K562 (cell line): ENCODE results near the gene GZMM. TPM values are rescaled to one million over a fixed set of nuclear protein-coding genes. Genes with fewer than 3 reads are reported as not detected.

ENCODE experiments used
- BCOR ChIP-seq: fragments of 450-650 bp; IDR thresholded peaks from 2 replicates; pipeline ENCODE4 v1.6.1; 2016
- EGR1 ChIP-seq: fragments of 450-650 bp; conservative IDR thresholded peaks from 2 replicates; pipeline ENCODE4 v1.6.1; 2017; ENCODE audit warnings: mild to moderate bottlenecking
- ETV6 ChIP-seq, 3 experiments: fragments of 150-350 bp in 1 of 3; sonication (generic) in 1 of 3; formaldehyde crosslinking in 1 of 3; IDR thresholded peaks; 2 replicates each; pipeline versions ENCODE4 v1.6.1 to v1.8.0; 2014 to 2022; ENCODE audit warnings: borderline replicate concordance in 2 of 3, low read depth in 2 of 3, antibody characterized with exemption in 1 of 3, low read length in 1 of 3, mild to moderate bottlenecking in 1 of 3, missing genetic modification reagents in 1 of 3
- HDAC1 ChIP-seq, 2 experiments: fragments of 450-650 bp; IDR thresholded peaks; 2 replicates each; pipeline ENCODE4 v1.6.1; 2016 to 2017; ENCODE audit warnings: inconsistent platforms in 1 of 2, mild to moderate bottlenecking in 1 of 2, moderate library complexity in 1 of 2
- KDM4B ChIP-seq, 2 experiments: fragments of 450-650 bp in 1 of 2; sonication (generic) in 1 of 2; IDR thresholded peaks; 2 replicates each; pipeline ENCODE4 v1.6.1; 2016 to 2017; ENCODE audit warnings: borderline replicate concordance in 2 of 2, antibody characterized with exemption in 1 of 2, low read depth in 1 of 2, mild to moderate bottlenecking in 1 of 2
- MCM7 ChIP-seq, 2 experiments: fragments of 450-650 bp; IDR thresholded peaks; 2 replicates each; pipeline ENCODE4 v1.6.1; 2016 to 2018
- MXI1 ChIP-seq: IDR thresholded peaks from 2 replicates; pipeline ENCODE4 v1.6.1; 2011; ENCODE audit warnings: low read depth, mild to moderate bottlenecking, improper control_type of control experiment, low read length
- NFRKB ChIP-seq: fragments of 450-650 bp; IDR thresholded peaks from 2 replicates; pipeline ENCODE4 v1.6.1; 2016; ENCODE audit warnings: low read depth
- NR3C1 ChIP-seq: sonication (generic); formaldehyde crosslinking; IDR thresholded peaks from 2 replicates; pipeline ENCODE4 v1.8.1; 2022; ENCODE audit warnings: missing genetic modification reagents
- POLR2G ChIP-seq: fragments of 200-400 bp; formaldehyde crosslinking; IDR thresholded peaks from 2 replicates; pipeline ENCODE4 v1.6.1; 2017; ENCODE audit warnings: low read depth, mild to moderate bottlenecking, antibody characterized with exemption, low read length, moderate library complexity
- PRPF4 ChIP-seq: fragments of 200-400 bp; formaldehyde crosslinking; IDR thresholded peaks from one replicate; pipeline ENCODE4 v1.6.1; 2017; ENCODE audit warnings: low read length, low read depth, mild to moderate bottlenecking; ENCODE audit not compliant: insufficient read depth, poor library complexity, severe bottlenecking
- RAD21 ChIP-seq, 2 experiments: fragments of 250-450 bp in 1 of 2; fragments of 450-650 bp in 1 of 2; sonication (Bioruptor Pico) in 1 of 2; formaldehyde crosslinking in 1 of 2; IDR thresholded peaks in 1 of 2; conservative IDR thresholded peaks in 1 of 2; 2 replicates each; pipeline versions ENCODE4 v1.4.0 to v1.8.0; 2020 to 2022; ENCODE audit warnings: mild to moderate bottlenecking in 2 of 2, moderate library complexity in 1 of 2
- RFX1 ChIP-seq: fragments of 450-650 bp; IDR thresholded peaks from 2 replicates; pipeline ENCODE4 v1.6.1; 2016; ENCODE audit warnings: mild to moderate bottlenecking, moderate library complexity
- SAP30 ChIP-seq: fragments of 200-600 bp; sonication (generic); IDR thresholded peaks from 2 replicates; pipeline ENCODE4 v1.6.1; 2012; ENCODE audit warnings: borderline replicate concordance, low read depth, mild to moderate bottlenecking, moderate library complexity, low read length, control low read depth, inconsistent platforms; ENCODE audit not compliant: insufficient read depth, poor library complexity, severe bottlenecking
- SMAD4 ChIP-seq: fragments of 250-450 bp; sonication (Bioruptor Pico); conservative IDR thresholded peaks from 2 replicates; pipeline ENCODE4 v1.8.0; 2021; ENCODE audit warnings: inconsistent platforms, mild to moderate bottlenecking, moderate library complexity
- STAT5B ChIP-seq: fragments of 250-450 bp; sonication (Bioruptor Pico); IDR thresholded peaks from 2 replicates; pipeline ENCODE4 v1.8.0; 2021; ENCODE audit warnings: mild to moderate bottlenecking, inconsistent platforms
- ZC3H4 ChIP-seq: sonication (generic); formaldehyde crosslinking; IDR thresholded peaks from 2 replicates; pipeline ENCODE4 v1.9.0; 2021; ENCODE audit warnings: missing genetic modification reagents, borderline replicate concordance
- ZNF24 ChIP-seq: fragments of 450-650 bp; IDR thresholded peaks from 2 replicates; pipeline ENCODE4 v1.6.1; 2016
- ZNF253 ChIP-seq: fragments of 250-450 bp; sonication (Bioruptor Pico); conservative IDR thresholded peaks from 2 replicates; pipeline ENCODE4 v1.6.1; 2021; ENCODE audit warnings: mild to moderate bottlenecking
- ZNF316 ChIP-seq: fragments of 450-650 bp; IDR thresholded peaks from 2 replicates; pipeline ENCODE4 v1.6.1; 2016
- ZNF76 ChIP-seq: fragments of 250-450 bp; sonication (Bioruptor Pico); IDR thresholded peaks from 2 replicates; pipeline ENCODE4 v1.4.0; 2020; ENCODE audit warnings: mild to moderate bottlenecking, moderate library complexity, borderline replicate concordance
- polyA plus RNA-seq, 8 experiments: library from polyadenylated mRNA; depleted of rRNA in 4 of 8; stranded (reverse) in 5 of 8; unstranded in 3 of 8; fragments of >200 nt; fragmentation: Nextera tagmentation in 2 of 8; fragmentation: Illumina TruSeq in 1 of 8; extraction: Ambion mirVana in 2 of 8; extraction: Trizol in 1 of 8; gene quantifications; 2 replicates each; pipeline versions ENCODE4 v1.2.1 to v1.2.3, GENCODE V29; 2011 to 2014; ENCODE audit warnings: inconsistent platforms in 1 of 8, missing spikeins in 1 of 8
- total RNA-seq, 7 experiments: library from RNA; depleted of rRNA in 6 of 7; stranded (reverse); fragments of >200 nt in 6 of 7; fragmentation: Illumina TruSeq in 2 of 7; extraction: Trizol in 2 of 7; gene quantifications; 2 replicates each; pipeline versions ENCODE4 v1.2.1 to v1.2.3, GENCODE V29; 2011 to 2021; ENCODE audit warnings: low replicate concordance in 1 of 7
- TF ChIP-seq, protein P1 (sequence below), 2 experiments: fragments of 450-650 bp; conservative IDR thresholded peaks; 2 replicates each; pipeline ENCODE4 v1.6.1; 2017; ENCODE audit warnings: mild to moderate bottlenecking in 2 of 2, moderate library complexity in 2 of 2
- TF ChIP-seq, protein P2 (sequence below): sonication (generic); formaldehyde crosslinking; IDR thresholded peaks from 2 replicates; pipeline ENCODE4 v1.8.1; 2023; ENCODE audit warnings: mild to moderate bottlenecking, missing genetic modification reagents
- TF ChIP-seq, protein P3 (sequence below): fragments of 450-650 bp; IDR thresholded peaks from 2 replicates; pipeline ENCODE4 v1.6.1; 2016; ENCODE audit warnings: antibody characterized with exemption

Gene GZMM
- total and polyA plus RNA-seq, 9 of the 15 experiments (the other 6 are each of a cell fraction or from before 2014, with no cell fraction given): 0.08 to 2.6 (median 0.70) TPM; not detected in 2

DNA sequence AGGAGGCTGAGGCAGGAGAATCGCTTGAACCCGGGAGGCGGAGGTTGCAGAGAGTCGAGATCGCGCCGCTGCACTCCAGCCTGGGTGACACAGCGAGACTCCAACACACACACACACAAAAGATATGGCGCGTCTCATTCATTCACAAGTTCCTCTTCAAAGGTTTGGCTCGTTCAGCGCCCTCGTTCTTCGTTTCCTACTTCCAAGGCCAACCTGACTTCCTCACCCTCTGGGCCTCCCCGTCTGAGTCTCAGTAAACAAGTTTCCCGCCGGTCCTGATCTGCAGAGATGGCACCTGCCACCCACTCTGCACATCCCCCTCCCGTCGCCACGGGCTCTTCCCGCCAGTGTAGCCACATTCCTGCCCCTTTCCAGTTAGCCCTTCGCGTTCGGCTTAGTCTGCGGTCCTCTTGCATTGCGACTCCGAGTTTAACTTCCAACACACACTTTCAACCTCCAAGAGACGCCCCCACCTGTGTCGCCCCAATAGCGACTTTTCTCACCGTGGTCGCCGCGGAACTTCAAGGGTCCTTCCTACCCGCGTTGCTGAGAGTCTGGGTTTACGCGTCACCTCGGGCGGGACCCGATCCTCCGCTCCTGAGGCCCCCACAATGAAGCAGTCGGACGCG, 27.2 kb downstream of the GZMM start (continued):
- TF ChIP-seq, protein P1, sequence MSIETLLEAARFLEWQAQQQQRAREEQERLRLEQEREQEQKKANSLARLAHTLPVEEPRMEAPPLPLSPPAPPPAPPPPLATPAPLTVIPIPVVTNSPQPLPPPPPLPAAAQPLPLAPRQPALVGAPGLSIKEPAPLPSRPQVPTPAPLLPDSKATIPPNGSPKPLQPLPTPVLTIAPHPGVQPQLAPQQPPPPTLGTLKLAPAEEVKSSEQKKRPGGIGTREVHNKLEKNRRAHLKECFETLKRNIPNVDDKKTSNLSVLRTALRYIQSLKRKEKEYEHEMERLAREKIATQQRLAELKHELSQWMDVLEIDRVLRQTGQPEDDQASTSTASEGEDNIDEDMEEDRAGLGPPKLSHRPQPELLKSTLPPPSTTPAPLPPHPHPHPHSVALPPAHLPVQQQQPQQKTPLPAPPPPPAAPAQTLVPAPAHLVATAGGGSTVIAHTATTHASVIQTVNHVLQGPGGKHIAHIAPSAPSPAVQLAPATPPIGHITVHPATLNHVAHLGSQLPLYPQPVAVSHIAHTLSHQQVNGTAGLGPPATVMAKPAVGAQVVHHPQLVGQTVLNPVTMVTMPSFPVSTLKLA (conservative IDR thresholded peaks at IDR 0.05): 0 out of 4 replicates have a peak, but pooled peaks of 1 of the 2 experiments have one; percentile 15
- TF ChIP-seq SAP30 (peak; percentile 29), BCOR (peak; percentile 43; the same call in 1 of the 2 replicates), RAD21 (CRISPR knock-in tag; conservative IDR thresholded peaks at IDR 0.05 in 1 of 2, IDR thresholded peaks at IDR 0.05 in 1 of 2) (0 out of 4 replicates have a peak, but pooled peaks of 1 of the 2 experiments have one; percentile 9), ETV6 (IDR thresholded peaks at IDR 0.05; ENCODE audit: borderline replicate concordance in 1 of 2, low read depth in 2 of 2, low read length in 1 of 2) (no peak), ETV6 (CRISPR knock-in tag; IDR thresholded peaks at IDR 0.05; ENCODE audit: borderline replicate concordance) (no peak), ZNF24 (peak; percentile 58), KDM4B (IDR thresholded peaks at IDR 0.05; ENCODE audit: borderline replicate concordance in 2 of 2, low read depth in 1 of 2) (no peak), MCM7 (IDR thresholded peaks at IDR 0.05) (no peak), STAT5B (CRISPR knock-in tag) (no peak), ZC3H4 (CRISPR knock-in tag) (peak; percentile 84), ZNF316 (peak; percentile 7; the same call in 1 of the 2 replicates), NR3C1 (CRISPR knock-in tag) (no peak), POLR2G (peak; percentile 76), ZNF253 (CRISPR knock-in tag) (no peak), RFX1 (no peak), ZNF76 (0 out of 2 replicates have a peak, but pooled peaks have one; percentile 29), PRPF4 (no peak), HDAC1 (IDR thresholded peaks at IDR 0.05) (peak in 1 of 2 experiments; percentile 62; a peak in 1 of 4 replicates), MXI1 (no peak), EGR1 (peak; percentile 28), SMAD4 (peak; percentile 73; the same call in 1 of the 2 replicates), NFRKB (peak; percentile 91)
- TF ChIP-seq, protein P2, sequence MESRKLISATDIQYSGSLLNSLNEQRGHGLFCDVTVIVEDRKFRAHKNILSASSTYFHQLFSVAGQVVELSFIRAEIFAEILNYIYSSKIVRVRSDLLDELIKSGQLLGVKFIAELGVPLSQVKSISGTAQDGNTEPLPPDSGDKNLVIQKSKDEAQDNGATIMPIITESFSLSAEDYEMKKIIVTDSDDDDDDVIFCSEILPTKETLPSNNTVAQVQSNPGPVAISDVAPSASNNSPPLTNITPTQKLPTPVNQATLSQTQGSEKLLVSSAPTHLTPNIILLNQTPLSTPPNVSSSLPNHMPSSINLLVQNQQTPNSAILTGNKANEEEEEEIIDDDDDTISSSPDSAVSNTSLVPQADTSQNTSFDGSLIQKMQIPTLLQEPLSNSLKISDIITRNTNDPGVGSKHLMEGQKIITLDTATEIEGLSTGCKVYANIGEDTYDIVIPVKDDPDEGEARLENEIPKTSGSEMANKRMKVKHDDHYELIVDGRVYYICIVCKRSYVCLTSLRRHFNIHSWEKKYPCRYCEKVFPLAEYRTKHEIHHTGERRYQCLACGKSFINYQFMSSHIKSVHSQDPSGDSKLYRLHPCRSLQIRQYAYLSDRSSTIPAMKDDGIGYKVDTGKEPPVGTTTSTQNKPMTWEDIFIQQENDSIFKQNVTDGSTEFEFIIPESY (CRISPR knock-in tag): no peak
- TF ChIP-seq, protein P3, sequence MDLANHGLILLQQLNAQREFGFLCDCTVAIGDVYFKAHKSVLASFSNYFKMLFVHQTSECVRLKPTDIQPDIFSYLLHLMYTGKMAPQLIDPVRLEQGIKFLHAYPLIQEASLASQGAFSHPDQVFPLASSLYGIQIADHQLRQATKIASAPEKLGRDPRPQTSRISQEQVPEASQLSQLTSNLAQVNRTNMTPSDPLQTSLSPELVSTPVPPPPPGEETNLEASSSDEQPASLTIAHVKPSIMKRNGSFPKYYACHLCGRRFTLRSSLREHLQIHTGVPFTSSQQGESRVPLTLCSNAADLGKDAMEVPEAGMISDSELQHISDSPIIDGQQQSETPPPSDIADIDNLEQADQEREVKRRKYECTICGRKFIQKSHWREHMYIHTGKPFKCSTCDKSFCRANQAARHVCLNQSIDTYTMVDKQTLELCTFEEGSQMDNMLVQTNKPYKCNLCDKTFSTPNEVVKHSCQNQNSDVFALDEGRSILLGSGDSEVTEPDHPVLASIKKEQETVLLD: 0 out of 2 replicates have a peak, but pooled peaks have one; percentile 67
